ENCODE measurements around the gene LCN6. TPM values are rescaled to one million over a fixed set of nuclear protein-coding genes. Genes with fewer than 3 reads are reported as not detected.
"Not testable (repeated sequence)": the region's sequence is repeated elsewhere in the genome, so short reads cannot be mapped to it uniquely, and the experiment has no call there.

The LCN6 gene
- not detected in 2 replicates for total RNA-seq (2014; rRNA removed; shearing (Covaris generic))

- DNase-seq: no peak
- no peaks in the 10 kb centered on the region for H3K36me3 ChIP-seq
- no peak within 1 kb of the TSS for H3K27ac ChIP-seq
- H3K27me3 ChIP-seq: peaks cover 24% of the 10 kb centered on the region
- no peak within 1 kb of the TSS for H3K4me3 ChIP-seq
- peaks cover 9% of the 10 kb centered on the region for H3K9me3 ChIP-seq (replicated peaks)
- H3K4me1 ChIP-seq: no peaks in the 10 kb centered on the region
Observed at GRCh38 chr9:136748201-136748600, at the start of gene LCN6. Gene LCN6, minus strand, starts transcription at chr9:136748525. Its CDS starts 42 bp downstream, at chr9:136748483.

GRCh38 chr9:136796775-136797347 lies 48.5 kb upstream of the LCN6 start:
- not testable (repeated sequence) for H3K4me3 ChIP-seq; H3K9me3 ChIP-seq (replicated peaks); H3K36me3 ChIP-seq; H3K27ac ChIP-seq
- peak in 1 of 2 experiments; percentile 35 for DNase-seq
- peaks cover 34% of the 10 kb centered on the region for H3K4me1 ChIP-seq
- H3K27me3 ChIP-seq: peaks cover 16% of the 10 kb centered on the region

DNA sequence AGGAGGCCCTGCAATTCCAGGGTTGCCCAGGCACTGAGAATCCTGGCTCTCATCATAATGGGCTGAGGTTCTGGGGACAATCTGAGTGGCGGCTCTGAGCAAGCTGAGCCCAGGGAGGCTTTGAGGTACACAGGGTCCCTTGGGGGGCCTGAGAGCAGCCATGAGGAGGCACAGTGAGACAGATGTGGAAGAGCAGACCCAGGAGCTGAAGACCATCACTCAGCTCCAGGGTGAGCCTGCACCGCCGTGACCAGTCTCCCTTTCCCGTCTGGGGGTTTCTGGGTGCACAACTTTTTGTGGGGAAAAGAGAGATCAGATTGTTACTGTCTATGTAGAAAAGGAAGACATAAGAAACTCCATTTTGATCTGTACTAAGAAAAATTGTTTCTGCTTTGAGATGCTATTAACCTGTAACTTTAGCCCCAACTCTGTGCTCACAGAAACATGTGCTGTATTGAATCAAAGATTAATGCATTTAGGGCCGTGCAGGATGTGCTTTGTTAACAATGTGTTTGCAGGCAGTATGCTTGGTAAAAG lies 48.0 kb upstream of the LCN6 start, which contains the start of gene CCDC183:
CCDC183 (plus strand) TSS at position 101 of the 537 bp plus-strand sequence; CDS start at position 161, 60 bp downstream.
- Histone ChIP-seq H3K4me1 (peaks cover 34% of the 10 kb centered on the region), H3K9me3 (replicated peaks) (no peaks in the 10 kb centered on the region), H3K27ac (no peak within 1 kb of the TSS), H3K27me3 (peaks cover 15% of the 10 kb centered on the region), H3K4me3 (no peak within 1 kb of the TSS), H3K36me3 (no peaks in the 10 kb centered on the region)
- DNase-seq: no peak

GRCh38 chr9:136795000-136795348 lies 46.6 kb upstream of the LCN6 start:
- Histone ChIP-seq H3K9me3 (replicated peaks) (no peaks in the 10 kb centered on the region), H3K4me1 (peaks cover 32% of the 10 kb centered on the region), H3K36me3 (no peaks in the 10 kb centered on the region), H3K27me3 (peaks cover 12% of the 10 kb centered on the region), H3K27ac (no peak overlapping the region), H3K4me3 (no peak overlapping the region)
- no peak for DNase-seq

DNA sequence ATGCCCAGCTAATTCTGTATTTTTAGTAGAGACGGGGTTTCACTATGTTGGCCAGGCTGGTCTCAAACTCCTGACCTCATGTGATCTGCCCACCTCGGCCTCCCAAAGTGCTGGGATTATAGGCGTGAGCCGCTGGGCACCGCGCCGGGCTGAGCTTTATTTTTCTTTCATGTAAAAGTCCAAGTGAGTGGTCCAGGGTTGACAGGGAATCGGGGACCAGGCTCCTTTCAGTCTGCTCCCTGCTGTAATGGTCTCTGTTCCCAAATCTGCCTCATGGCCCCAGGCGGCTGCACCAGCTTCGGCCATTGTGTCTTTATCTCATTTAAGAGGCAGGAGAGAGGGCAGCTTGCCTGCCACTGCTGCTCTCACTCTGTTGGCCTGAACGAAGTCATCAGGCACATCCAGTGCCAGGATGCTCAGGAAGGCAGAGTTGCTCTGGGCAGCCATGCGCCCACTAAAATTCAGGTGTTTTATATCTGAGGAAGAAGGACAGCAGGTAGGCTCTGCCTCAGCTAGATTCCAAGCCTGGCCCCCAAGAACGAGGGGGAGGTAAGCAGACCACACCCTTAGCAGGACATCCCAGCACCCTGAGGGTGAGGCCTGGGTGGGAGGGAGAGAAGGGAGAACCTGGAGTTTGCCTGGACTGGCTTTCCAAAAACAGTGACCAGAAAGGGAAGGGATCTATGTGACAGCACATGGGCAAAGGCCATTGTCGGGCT lies 46.1 kb upstream of the LCN6 start:
- no peak for DNase-seq
- Histone ChIP-seq H3K9me3 (replicated peaks) (no peaks in the 10 kb centered on the region), H3K4me3 (no peak overlapping the region), H3K36me3 (no peaks in the 10 kb centered on the region), H3K4me1 (peaks cover 33% of the 10 kb centered on the region), H3K27me3 (peaks cover 9% of the 10 kb centered on the region), H3K27ac (no peak overlapping the region)

DNA sequence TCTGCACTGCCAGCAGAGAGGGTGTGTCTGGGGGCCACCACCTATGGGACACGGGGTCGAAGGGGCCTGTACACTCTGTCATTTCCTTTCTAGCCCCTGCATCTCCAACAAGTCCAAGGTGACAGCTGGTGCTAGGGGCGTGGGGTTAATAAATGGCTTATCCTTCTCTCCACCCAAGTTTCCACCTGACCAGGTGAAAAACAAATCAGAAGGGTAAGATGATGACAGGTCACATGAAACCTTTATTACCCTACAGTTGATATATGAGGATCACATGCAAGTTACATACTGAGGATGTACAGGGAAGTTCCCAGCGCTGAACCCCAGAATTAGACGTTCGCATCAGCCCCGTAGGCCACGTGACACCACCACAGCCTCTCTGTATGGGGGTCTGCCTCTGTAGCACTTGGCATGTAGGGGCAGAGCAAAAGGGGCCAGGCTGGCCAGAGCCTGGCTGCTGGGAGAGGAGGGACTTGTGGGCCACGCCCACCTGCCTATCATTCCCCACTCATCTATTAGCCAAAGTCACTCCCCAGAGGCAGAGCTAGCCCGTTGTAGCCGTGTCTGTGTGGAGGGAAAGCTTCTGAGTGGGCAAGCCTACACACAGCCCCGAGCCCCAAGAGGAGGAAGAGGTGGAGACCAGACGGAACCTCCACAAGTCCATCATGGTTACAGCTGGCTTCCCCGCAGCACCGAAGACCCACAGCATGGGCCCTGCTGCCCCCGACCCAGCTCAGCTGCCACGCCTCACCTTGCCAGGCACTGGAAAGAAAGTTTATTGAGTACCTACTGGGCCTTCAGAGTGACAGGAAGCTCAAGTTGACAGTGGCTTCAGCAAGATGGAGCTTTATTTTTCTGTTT lies 45.0 kb upstream of the LCN6 start:
- Histone ChIP-seq H3K4me3 (no peak overlapping the region), H3K9me3 (replicated peaks) (no peaks in the 10 kb centered on the region), H3K36me3 (no peaks in the 10 kb centered on the region), H3K4me1 (peaks cover 39% of the 10 kb centered on the region), H3K27ac (no peak overlapping the region), H3K27me3 (no peaks in the 10 kb centered on the region; the same call in 1 of the 2 replicates)
- no peak for DNase-seq

- Histone ChIP-seq H3K27me3 (no peaks in the 10 kb centered on the region; the same call in none of the 2 replicates), H3K4me3 (no peak overlapping the region), H3K27ac (no peak overlapping the region), H3K36me3 (no peaks in the 10 kb centered on the region), H3K9me3 (replicated peaks) (no peaks in the 10 kb centered on the region), H3K4me1 (peaks cover 43% of the 10 kb centered on the region)
- no peak for DNase-seq
Observed at GRCh38 chr9:136792321-136793085, 44.2 kb upstream of the LCN6 start.

GRCh38 chr9:136791516-136792276 lies 43.4 kb upstream of the LCN6 start:
- Histone ChIP-seq H3K4me1 (peaks cover 36% of the 10 kb centered on the region), H3K27ac (peak overlapping the region; percentile 33; the same call in 1 of the 2 replicates), H3K36me3 (no peaks in the 10 kb centered on the region), H3K4me3 (peak overlapping the region; percentile 69), H3K27me3 (no peaks in the 10 kb centered on the region; the same call in none of the 2 replicates), H3K9me3 (replicated peaks) (no peaks in the 10 kb centered on the region)
- DNase-seq: peak; percentile 55 to 64

DNA sequence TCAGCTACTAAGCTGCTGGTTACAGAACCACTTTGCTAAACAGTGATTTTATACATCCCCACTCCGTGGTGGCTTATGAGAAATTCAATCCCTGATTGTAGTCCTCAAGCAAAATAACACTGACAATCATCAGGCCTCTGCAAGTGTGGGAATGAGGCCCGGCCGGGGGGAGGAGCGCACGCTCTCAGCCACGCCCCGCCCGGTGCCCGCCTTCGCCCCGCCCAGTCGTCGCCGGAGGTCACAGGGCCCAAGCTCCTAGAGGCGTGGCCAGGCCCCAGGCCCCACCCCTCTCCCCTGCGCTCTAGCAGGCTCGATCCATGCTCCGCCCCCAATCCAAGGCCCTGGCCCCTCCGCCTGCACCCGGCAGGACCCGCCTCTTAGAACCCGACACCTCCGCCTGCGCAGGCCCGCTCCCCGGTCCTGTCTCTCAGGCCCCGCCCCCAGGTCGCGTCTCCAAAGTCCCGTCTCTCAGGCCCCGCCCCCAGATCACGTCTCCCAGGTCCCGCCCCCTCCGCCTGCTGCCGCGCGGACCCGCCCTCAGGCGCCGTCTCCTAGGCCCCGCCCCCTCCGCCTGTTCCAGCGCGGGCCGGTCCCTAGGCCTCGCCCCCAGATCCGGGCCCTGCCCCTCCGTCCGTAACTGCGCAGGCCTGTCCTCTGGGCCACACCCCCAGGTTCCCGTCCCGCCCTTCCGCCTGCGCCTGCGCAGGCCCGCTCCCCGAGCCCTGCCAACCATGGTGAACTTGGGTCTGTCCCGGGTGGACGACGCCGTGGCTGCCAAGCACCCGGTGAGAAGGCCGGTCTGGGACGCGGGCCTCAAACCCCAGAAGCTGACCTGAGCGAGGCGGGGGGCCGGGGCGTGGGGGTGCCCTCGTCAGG lies 42.6 kb upstream of the LCN6 start, which contains the start of gene TMEM141:
TMEM141 (plus strand) TSS at position 705 of the 876 bp plus-strand sequence; CDS start at position 732, 27 bp downstream.
- Histone ChIP-seq H3K4me1 (peaks cover 28% of the 10 kb centered on the region), H3K27me3 (no peaks in the 10 kb centered on the region; the same call in none of the 2 replicates), H3K9me3 (replicated peaks) (no peaks in the 10 kb centered on the region), H3K36me3 (no peaks in the 10 kb centered on the region), H3K4me3 (peak within 1 kb of the TSS; percentile 69), H3K27ac (peak within 1 kb of the TSS; percentile 33; the same call in 1 of the 2 replicates)
- DNase-seq: peak; percentile 100

DNA sequence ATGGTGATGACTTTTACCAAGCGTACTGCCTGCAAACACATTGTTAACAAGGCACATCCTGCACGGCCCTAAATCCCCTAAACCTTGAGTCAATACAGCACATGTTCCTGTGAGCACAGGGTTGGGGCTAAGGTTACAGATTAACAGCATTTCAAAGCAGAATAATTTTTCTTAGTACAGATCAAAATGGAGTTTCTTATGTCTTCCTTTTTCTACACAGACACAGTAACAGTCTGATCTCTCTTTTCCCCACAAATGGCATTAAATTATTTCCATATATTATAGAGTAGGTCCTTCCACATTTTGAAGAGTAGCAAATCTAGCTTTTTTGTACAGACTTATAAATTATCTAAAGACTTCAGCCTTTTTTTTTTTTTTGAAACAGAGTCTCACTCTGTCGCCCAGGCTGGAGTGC lies 41.2 kb upstream of the LCN6 start:
- Histone ChIP-seq H3K9me3 (replicated peaks) (no peaks in the 10 kb centered on the region), H3K36me3 (no peaks in the 10 kb centered on the region), H3K27ac (no peak overlapping the region), H3K4me3 (no peak overlapping the region), H3K27me3 (no peaks in the 10 kb centered on the region; the same call in none of the 2 replicates), H3K4me1 (peaks cover 23% of the 10 kb centered on the region)
- peak in 1 of 2 experiments; percentile 59 for DNase-seq

- not testable (repeated sequence) for H3K9me3 ChIP-seq (replicated peaks); H3K36me3 ChIP-seq; H3K27me3 ChIP-seq; H3K27ac ChIP-seq; H3K4me3 ChIP-seq; DNase-seq
- H3K4me1 ChIP-seq: peaks cover 23% of the 10 kb centered on the region
Observed at GRCh38 chr9:136788644-136789522, 40.6 kb upstream of the LCN6 start.

All from SJCRH30 (cell line).